Measurements from ENCODE around the gene LRRFIP2.
"Not testable (repeated sequence)": the region's sequence is repeated elsewhere in the genome, so short reads cannot be mapped to it uniquely, and the experiment has no call there.

- not testable (repeated sequence) for TF ChIP-seq CTCF (IDR thresholded peaks at IDR 0.05); ZFX (IDR thresholded peaks at IDR 0.05; ENCODE audit: borderline replicate concordance)
Measured at GRCh38 chr3:37206041-37206440, 31.7 kb upstream of the LRRFIP2 start.

All from 22Rv1 (cell line).